ENCODE data around the gene ISG15.

GRCh38 chr1:979744-980072 lies 33.6 kb upstream of the ISG15 start:
- TF ChIP-seq THRA (IDR thresholded peaks at IDR 0.05) (no peak), CTCF (IDR thresholded peaks at IDR 0.05 in 2 of 3, conservative IDR thresholded peaks at IDR 0.05 in 1 of 3; ENCODE audit: insufficient read depth in 2 of 3, low read depth in 1 of 3, low read length in 3 of 3) (no peak), REST (IDR thresholded peaks at IDR 0.05; ENCODE audit: borderline replicate concordance) (no peak), REST (CRISPR knock-in tag; IDR thresholded peaks at IDR 0.05; ENCODE audit: low read depth) (no peak), MIER1 (IDR thresholded peaks at IDR 0.05; ENCODE audit: low read depth) (no peak), ATF7 (IDR thresholded peaks at IDR 0.05) (no peak), NR2C1 (IDR thresholded peaks at IDR 0.05) (no peak), NR2C1 (tag; IDR thresholded peaks at IDR 0.05) (no peak), E2F6 (IDR thresholded peaks at IDR 0.05; ENCODE audit: borderline replicate concordance in 1 of 2, extremely low read depth in 1 of 2, insufficient read depth in 1 of 2, insufficient read length in 1 of 2, low read depth in 1 of 2, low read length in 1 of 2, poor library complexity in 1 of 2, severe bottlenecking in 1 of 2) (no peak), SMAD4 (CRISPR knock-in tag; conservative IDR thresholded peaks at IDR 0.05) (no peak), TRIM24 (IDR thresholded peaks at IDR 0.05) (no peak), IRF1 (CRISPR knock-in tag; IDR thresholded peaks at IDR 0.05; ENCODE audit: borderline replicate concordance) (no peak), KDM1A (IDR thresholded peaks at IDR 0.05) (no peak), EZH2 (IDR thresholded peaks at IDR 0.05; ENCODE audit: borderline replicate concordance, low read depth, low read length) (no peak), HOXB6 (CRISPR knock-in tag; IDR thresholded peaks at IDR 0.05; ENCODE audit: borderline replicate concordance) (no peak)
